NCI-H748 (cell line): ENCODE data around the gene PASK.

Source experiments
- DNase-seq: peaks from one replicate; lab custom pipeline; 2025; ENCODE audit not compliant: unreplicated experiment; lab: John Stamatoyannopoulos, UW

The PASK gene

GRCh38 chr2:241180495-241180894 lies 31.2 kb upstream of the PASK start:
- DNase-seq = no peak

- no peak for DNase-seq
Observed at GRCh38 chr2:241179899-241180298, 30.6 kb upstream of the PASK start.

GRCh38 chr2:241178961-241179360 lies 29.7 kb upstream of the PASK start:
- DNase-seq = no peak

GRCh38 chr2:241177526-241178334 lies 28.5 kb upstream of the PASK start:
- DNase-seq = no peak

GRCh38 chr2:241173557-241173956 lies 24.3 kb upstream of the PASK start:
- DNase-seq = no peak

GRCh38 chr2:241168366-241168765 lies 19.1 kb upstream of the PASK start:
- no peak for DNase-seq

- DNase-seq = no peak
Observed at GRCh38 chr2:241163601-241164118, 14.4 kb upstream of the PASK start.

GRCh38 chr2:241161646-241162281 lies 12.5 kb upstream of the PASK start:
- no peak for DNase-seq

- no peak for DNase-seq
Observed at GRCh38 chr2:241160318-241160717, 11.0 kb upstream of the PASK start.

- DNase-seq = no peak
Observed at GRCh38 chr2:241159116-241159515, 9.8 kb upstream of the PASK start.

- no peak for DNase-seq
Observed at GRCh38 chr2:241158546-241158900, 9.3 kb upstream of the PASK start.

GRCh38 chr2:241157841-241158545 lies 8.7 kb upstream of the PASK start:
- no peak for DNase-seq

GRCh38 chr2:241156971-241157441 lies 7.7 kb upstream of the PASK start:
- DNase-seq = no peak

- DNase-seq = no peak
Observed at GRCh38 chr2:241155936-241156335, 6.7 kb upstream of the PASK start.

- no peak for DNase-seq
Observed at GRCh38 chr2:241154915-241155314, 5.6 kb upstream of the PASK start.

GRCh38 chr2:241153616-241154015 lies 4.3 kb upstream of the PASK start:
- DNase-seq = no peak

- DNase-seq = no peak
Observed at GRCh38 chr2:241151934-241152660, 2.8 kb upstream of the PASK start.

- DNase-seq = no peak
Observed at GRCh38 chr2:241150660-241151530, 1.6 kb upstream of the PASK start.

GRCh38 chr2:241149925-241150659 lies 820 bp upstream of the PASK start, which contains the start of gene PPP1R7:
PPP1R7 (plus strand) TSS chr2:241150467; CDS start chr2:241150496, 29 bp downstream.
- DNase-seq = peak; percentile 98

- no peak for DNase-seq
Observed at GRCh38 chr2:241149675-241149924, 328 bp upstream of the PASK start.
